ENCODE data around the gene PFDN1.

PFDN1 gene

DNA sequence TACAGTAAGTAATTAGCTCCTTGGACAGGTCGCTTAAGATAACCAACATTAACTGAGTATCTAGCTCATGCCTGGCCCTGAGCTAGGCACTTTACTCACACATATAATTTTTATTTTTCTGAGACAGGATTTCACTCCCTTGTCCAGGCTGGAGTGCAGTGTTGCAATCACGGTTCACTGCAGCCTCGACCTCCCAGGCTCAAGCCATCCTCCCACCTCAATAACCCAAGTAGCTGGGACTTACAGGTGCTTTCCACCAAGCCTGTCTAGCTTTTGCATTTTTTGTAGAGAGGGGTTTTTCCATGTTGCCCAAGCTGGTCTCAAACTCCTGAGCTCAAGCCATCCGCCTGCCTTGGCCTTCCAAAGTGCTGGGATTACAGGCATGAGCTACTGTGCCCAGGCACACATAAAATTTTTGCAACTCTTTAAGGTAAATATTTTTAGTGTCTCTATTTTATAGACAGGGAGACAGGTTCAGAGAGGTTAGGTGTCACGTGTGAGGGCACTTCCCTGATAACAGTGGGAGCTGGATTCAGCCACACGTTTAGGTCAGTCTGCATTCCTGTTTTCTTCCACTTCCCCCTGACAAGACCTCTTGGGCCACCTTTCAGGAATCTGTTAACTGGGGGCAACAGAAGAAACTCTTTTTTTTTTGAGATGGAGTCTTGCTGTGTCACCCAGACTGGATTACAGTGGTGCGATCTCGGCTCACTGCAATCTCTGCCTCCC lies 25.3 kb upstream of the PFDN1 start:
- DNase-seq (ENCODE audit: low read depth, low spot score) = no peak

DNA sequence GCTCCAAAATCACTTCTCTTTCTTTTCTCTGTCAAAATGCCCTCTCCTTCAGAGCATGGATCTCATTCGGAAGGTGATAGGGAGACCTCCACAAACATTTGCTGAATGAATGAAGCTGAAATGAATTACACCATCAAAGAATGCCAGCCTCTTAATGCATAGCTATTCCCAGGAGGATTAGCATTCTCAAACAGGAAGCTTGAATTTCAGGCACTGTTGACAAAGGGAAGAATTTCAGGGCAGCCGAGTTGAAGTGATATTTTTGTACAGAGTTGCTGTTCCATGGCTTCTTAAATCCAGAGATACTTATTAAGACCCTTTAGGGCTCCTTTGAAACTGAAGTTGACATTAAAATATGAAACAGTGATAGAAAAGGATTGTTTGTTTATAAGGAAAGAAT lies 24.7 kb upstream of the PFDN1 start:
- peak; percentile 74 for DNase-seq (ENCODE audit: low read depth, low spot score)

DNA sequence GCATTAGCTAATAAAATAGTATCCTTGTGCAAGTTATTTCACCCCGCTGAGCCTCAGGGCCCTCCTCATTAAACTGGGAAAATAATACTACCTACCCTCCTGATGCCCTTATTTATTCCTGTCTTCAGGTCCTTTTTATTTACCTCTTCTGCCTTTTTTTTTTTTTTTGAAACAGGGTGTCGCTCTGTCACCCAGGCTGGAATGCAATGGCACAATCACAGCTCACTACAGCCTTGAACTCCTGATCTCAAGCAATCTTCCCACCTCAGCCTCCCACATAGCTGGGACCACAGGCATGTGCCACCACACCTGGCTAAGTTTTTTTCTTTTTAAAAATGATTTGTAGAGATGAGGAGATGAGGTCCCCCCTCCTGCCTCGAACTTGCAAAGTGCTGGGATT lies 22.6 kb upstream of the PFDN1 start:
- DNase-seq (ENCODE audit: low read depth, low spot score) = no peak

DNA sequence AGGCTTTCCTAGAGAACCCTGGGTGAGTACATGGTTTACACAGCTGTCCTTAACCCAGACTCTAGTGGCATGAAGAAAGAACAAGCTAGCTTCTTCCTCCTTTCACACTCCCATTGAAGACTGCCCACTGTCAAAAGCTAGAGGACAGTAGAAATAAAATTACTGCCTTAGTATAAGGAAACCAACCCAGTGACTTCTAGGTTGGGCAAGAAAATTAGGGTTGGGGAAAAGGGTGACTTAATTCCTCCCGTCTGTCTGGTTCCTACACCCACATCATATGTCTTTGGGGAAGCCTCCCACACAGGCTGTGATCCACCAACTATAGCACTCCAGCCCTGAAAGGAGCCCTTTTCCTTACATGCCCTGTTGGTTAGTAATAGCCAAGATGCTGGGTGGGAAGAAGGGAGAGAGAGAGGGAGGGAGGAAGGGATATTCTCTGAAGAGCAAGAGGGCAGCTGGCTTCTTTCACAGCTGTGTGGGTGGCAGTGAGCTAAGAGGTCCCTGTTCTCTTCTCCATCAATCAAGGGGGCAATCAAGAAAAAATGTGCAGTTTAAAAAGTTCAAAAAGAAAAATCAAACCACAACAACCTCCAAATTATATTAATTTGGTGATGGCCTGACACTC lies 21.8 kb upstream of the PFDN1 start:
- peak; percentile 61 for DNase-seq (ENCODE audit: low read depth, low spot score)

DNA sequence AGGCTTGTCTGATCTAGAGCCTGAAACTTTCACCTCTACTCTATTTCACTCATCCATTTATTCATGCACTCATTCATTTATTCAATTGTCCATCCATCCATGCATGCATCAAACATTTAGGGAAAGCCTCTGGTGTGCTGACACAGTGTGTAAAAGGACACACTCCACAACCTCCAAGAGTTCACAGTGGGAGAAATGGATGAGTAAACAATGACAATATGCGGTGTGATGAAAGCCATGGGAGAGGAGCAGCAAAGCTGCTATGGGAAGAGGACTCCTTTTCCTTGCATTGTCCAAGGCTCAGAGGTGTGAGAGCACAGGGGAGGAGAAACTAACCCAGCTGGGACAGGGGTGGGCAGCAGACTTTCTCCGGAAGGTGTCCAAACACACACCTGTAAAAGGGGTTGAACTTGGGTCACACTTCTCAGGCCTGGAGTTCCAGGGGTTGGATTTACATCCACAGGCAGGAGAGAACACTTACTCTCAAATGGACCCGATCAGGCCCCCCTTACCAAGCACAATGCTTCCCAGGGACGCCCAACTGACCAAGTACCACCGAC lies 21.2 kb upstream of the PFDN1 start:
- no peak for DNase-seq (ENCODE audit: low read depth, low spot score)

DNA sequence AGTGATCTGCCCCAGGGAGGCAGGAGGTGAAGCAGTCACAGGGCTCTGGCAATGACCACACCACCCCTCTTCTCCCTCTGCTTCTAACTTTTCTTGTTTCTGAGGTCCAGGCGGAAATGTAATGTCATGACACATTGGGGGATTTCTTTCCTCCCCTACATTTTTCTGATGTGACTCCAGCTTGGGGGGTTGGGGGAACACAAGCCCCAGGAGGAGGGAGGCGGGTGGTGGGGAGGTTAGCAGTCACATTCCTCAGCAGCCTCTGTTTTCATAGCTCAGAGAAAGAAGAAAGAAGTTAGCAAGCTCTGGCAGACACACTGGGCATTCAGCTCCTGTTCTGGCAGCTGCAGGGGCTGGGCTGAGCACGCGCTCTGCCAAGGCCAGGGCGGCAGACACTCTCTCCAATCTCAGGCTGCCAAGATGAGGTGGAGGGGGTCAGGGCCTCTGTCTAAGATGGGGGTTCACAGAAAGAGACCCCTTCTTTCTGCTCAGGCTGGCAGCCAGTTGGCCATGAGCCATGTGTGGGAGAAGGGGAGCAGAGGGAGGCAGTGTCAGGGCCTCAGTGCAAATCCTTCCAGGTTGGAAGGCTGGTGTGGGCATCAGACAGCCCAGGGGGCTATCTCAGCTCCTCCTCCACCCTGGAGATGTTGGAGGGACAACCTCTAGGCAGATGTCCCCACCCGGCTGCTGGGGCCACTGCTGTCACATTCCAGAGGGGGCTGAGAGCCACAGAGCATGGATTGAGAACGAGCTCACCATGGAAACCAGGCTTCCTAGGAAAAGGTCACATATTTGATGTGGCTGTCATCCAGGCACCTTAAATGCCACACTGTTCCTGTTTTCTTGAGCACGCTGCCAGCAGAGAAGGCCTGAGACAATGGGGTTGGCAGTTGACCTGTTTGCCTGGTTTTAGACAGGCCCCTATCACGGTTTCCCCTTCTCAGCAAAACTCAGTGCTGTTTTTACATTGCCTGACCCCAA lies 20.1 kb upstream of the PFDN1 start:
- DNase-seq (ENCODE audit: low read depth, low spot score) = peak; percentile 96

DNA sequence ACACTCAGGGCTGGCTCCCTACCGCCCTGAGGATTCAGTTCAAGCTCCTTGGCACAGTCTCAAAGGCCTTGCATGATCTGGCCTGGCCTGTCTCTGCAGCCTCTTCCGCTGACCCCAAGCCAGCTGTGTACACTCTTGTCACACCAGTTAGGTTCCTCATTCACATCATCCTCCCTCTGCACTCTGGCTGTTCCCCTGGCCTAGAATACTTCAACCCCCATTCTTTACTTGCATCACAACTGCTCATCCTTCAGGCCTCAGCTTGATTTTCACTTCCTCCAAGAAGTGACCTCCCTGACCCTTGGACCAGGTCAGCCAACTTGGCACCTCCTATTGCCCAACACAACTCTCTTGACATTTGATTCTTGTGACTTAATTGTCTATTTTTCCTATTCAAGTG lies 18.9 kb upstream of the PFDN1 start:
- DNase-seq (ENCODE audit: low read depth, low spot score) = no peak

DNA sequence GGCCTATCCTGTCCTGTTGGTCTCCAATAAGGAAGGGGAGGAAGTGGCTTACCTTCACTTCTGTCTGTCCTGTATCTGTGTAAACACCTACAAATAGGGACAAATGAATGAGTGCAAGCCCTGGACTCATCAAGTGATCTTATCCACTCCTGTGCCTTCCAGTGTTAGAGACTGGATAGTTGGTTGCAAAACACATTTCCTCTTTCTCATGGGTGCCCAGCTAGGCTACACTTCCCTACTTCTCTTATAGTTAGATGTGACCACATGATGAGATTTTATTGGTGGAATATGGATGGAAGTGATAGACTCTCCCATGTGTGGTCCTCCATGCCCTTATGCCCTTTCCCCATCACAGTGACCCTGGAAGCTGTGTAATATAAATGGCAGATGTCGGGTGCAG lies 16.9 kb upstream of the PFDN1 start:
- no peak for DNase-seq (ENCODE audit: low read depth, low spot score)

DNA sequence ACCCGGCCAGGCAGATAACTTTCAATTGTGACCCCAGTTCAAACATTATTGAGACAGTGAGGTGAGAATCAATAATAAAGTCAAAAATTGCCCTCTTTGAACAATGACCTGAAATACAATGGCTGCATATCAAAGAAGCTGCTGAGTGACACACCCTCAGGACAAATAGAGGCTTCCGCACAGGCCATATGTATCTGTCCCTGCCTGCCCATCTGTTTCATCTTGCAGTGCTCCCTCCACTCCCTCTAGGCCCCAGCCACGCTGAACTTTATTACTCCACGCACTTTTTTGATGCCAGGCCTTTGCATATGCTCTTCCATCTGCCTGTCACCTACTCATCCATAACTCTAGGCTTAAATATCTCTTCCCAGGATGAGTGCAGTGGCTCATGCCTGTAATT lies 15.9 kb upstream of the PFDN1 start:
- DNase-seq (ENCODE audit: low read depth, low spot score) = no peak

DNA sequence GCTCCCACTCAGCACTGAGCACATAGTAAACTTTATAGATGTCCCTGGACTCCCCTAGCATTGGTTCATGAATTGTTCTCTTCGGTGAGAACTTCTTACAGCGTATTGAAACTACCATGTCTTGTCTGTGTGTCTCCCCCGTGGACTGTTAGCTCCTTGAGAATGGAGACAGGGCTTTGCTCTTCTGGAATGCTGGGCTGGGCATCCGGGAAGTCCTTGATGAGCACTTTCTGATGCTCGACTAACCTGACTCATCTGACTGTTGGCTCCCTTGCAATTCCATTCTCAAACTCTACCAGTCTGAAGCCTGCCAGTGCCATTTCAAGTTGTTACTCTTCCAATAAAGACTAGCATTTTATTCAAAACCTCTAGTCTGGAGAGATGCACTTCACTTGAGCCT lies 15.0 kb upstream of the PFDN1 start:
- peak; percentile 63 for DNase-seq (ENCODE audit: low read depth, low spot score)

DNA sequence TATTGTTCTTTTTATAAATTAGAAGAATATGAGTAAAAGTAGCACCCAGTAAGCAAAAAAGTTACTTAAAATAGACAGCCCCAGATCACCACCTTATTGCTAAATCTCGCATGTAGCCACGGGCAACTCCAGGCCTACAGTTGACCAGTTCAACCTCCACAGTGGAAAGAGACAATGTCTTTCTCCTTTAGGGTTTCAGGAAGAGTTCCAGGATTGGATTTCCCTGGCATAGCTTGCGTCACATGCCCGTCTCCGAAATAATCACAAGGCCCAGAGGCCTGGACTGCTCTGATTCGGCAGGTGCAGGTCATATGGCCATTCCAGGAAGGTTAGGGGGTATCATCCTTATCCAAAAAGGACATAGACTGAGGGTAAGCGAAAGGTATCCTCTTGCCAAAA lies 9.9 kb upstream of the PFDN1 start:
- no peak for DNase-seq (ENCODE audit: low read depth, low spot score)

DNA sequence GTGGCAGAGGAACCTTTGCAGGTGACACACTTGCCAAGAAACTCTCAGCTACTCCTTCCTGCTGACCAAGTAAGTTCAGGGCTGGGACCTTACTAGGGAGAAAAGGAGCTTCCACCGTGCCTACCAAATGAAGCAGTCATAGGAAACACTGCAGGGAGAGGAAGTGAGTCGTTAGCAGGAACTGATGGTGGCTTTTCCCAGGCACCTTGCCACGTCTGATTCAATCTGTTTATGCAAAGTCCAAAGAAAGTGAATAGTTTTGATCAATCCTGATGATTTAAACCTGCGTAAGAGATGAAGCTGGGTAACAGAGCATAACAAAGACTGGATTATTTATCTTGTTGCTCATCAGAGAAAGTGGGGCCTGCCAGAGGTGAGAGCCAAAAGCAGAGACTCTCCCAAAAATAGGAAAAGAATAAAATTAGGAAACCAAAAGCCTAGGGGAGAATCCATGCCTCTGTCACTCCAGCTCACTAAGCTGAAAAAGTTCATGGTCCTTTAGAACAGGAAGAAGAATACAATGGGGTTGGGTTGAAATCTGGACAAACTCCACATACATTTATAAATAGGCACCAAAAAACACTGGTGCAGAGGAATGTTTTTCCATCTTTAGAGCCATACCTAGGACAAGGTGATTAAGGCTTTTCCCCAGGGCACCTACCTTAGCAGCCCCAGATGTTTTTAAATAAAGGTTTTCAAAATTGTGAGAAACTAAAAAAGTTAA lies 9.3 kb upstream of the PFDN1 start:
- peak; percentile 90 for DNase-seq (ENCODE audit: low read depth, low spot score)

DNA sequence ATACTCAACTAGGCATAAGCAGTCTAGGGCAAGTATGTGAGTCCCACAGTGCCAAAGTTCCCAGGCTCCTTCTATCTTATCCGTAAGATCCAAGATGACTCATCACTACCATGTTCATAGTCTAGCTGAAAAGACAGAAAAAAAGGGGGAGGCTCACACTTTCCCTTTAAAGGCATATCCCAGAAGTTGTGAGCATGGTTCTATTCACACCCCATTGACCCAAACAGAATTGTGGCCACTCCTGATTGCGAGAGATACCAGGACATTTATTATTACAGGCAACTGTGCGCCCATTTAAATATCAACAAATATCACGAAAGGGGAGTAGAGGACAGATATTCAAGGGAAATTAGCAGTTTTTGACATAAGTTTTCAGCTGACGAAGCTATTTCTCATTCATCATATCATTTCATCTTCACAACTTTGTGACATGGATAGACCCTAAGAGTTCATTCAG lies 8.1 kb upstream of the PFDN1 start:
- peak; percentile 86 for DNase-seq (ENCODE audit: low read depth, low spot score)

DNA sequence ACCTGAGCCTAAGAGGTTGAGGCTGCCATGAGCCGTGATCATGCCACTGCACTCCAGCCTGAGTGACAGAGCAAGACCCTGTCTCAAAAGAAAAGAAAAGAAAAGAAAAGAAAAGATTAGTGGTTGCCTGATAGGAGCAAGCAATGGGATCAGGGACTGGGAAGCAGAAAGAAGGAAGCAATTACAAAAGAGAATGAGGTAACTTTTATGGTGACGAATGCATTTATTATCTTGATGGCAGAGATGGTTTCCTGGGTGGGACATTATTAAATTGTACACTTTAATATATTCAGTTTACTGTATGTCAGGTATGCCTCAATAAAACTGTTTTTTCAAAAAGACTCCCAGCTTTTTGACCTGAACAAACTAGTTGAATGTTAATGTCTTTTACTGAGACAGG lies 7.5 kb upstream of the PFDN1 start:
- DNase-seq (ENCODE audit: low read depth, low spot score) = no peak

DNA sequence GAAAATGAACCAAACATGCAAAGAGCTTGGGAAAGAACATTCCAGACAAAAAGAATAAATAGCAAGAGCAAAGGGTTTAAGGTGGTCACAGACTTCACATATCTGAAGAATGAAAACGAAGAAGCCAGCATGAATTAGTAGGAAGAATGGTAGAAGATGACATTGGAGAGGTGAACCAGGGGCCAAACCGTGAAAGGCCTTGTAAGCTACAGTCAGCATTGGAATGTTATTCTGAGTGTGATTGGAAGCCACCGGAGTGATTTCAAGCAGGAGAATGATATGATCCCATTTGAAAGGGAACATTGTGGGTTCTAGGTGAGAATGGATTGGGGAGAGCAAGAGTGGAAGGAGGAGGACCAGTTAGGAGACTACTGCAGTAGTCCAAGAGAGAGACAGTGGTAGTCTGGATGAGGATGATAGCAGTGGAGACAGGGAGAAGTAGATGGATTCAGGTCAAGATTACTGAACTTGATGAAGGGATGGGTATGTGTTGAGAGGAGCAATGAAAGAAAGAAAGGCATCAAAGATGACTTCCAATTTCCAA lies 6.9 kb upstream of the PFDN1 start:
- no peak for DNase-seq (ENCODE audit: low read depth, low spot score)

DNA sequence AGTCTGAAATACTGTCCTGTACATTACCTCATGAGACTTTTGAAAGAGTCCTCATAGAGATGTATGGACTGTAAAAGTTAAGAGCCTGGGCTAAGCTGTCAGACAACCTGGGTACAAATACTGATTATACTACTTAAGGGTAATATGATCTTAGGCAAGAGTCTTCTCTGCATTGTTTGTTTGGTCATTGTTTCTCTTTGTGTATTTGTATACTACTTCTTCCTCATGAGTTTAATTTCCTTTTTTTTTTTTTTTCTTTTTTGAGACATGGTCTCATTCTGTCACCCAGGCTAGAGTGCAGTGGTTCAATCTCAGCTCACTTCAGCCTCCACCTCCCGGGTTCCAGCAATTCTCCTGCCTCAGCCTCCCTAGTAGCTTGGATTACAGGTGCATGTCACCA lies 2.6 kb upstream of the PFDN1 start:
- DNase-seq (ENCODE audit: low read depth, low spot score) = no peak

DNA sequence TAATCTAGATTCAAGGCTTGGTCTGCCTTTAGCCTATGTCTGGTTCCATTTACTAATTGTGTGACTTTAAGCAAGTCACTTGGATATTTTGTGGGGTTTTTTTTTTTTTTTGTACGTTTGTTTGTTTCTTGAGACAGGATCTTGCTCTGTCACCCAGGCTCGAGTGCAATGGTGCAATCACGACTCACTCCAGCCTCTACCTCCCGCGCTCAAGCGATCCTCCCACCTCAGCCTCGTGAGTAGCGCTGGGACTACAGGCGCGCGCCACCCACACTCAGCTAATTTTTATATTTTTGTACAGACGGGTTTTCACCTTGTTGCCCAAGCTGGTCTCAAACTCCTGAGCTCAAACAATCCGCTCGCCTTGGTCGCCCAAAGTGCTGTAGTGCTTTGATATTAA lies 1.1 kb upstream of the PFDN1 start:
- no peak for DNase-seq (ENCODE audit: low read depth, low spot score)

DNA sequence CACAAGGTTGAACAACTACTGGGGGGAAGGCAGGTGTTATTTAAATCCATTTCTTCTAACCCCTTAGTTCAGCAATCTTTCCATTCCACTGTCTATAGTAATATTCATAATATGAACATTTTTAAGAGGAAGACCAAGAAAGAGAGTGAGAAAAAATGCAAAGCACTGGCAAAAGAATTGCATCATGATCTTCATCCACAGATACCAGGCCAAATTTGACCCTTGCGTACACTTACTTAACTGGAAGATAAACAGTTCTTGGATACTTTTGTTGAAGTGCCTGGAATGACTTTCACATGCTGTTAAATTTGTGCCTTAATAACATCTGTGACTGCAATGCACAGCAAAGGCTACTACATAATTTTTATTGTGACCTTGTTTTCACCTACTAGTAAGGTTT lies 1.8 kb downstream of the PFDN1 start:
- no peak for DNase-seq (ENCODE audit: low read depth, low spot score)

DNA sequence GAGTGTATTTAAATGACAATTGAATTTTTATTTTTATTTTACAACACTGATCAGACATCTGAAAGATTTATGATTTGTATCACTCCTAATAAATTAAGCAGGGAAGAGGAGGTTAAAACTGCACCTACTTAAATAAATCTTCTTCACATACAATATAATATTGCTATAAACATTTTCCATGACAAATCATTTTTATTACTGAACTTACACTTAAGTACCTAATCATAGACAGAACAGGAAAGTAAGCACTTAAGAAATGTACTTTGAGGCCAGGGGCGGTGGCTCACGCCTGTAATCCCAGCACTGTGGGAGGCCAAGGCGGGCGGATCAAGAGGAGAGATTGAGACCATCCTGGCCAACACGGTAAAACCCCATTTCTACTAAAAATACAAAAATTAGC lies 3.8 kb downstream of the PFDN1 start:
- no peak for DNase-seq (ENCODE audit: low read depth, low spot score)

DNA sequence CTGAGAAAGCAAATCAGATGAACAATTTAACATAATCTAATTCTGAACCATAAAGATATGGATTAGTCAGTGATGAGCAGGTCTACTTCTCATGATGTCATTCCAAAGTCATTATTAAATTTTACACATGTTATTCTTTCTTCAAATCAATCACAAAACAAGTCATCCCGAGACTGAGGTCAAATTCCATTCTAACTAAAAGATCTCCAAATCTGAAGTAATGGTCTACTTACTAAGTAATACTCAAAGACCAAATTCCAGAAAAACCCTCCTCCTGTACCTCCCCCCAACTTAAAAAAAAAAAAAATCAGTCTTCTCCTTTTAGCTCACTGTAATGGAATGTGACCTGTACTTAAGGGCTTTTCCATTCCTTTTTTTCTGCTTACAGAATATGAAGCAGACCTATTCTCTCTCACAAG lies 4.7 kb downstream of the PFDN1 start:
- peak; percentile 69 for DNase-seq (ENCODE audit: low read depth, low spot score)

DNA sequence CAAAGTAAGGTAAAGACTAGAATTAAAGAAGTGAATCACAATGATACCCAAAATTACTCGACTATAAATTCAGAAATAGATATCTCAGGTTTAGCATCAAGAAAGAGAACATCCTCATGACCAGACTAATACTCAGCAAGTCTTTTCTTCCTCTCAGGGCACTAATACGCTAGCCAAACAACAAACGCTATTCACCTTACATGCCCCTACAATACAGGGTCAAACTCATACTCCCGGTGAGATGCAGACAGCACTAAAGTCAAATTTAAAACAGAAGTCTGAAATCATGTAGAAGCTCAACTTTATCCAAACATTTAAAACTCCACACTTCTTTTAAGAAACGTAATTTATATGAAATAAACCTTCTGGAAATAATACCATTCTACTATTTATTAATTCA lies 5.6 kb downstream of the PFDN1 start:
- no peak for DNase-seq (ENCODE audit: low read depth, low spot score)
